Caco-2 (cell line): ENCODE data around the gene KAT2A. TPM values are rescaled to one million over a fixed set of nuclear protein-coding genes. Genes with fewer than 3 reads are reported as not detected.

Experiments
- BruUV-seq: library from RNA; stranded (reverse); fragments of 400-500 nt; replicated peaks from 2 replicates; lab custom pipeline; 2021; lab: Mats Ljungman, UMichigan
- CTCF ChIA-PET: fragments of 300-600 bp; sonication (Branson Sonifier 250); formaldehyde crosslinking; loops from one replicate; lab custom pipeline; 2022; ENCODE audit warnings: antibody characterized with exemption; lab: Charles Lee
- POLR2A ChIA-PET: fragments of 300-600 bp; sonication (Branson Sonifier 250); formaldehyde crosslinking; loops from one replicate; lab custom pipeline; 2022; ENCODE audit warnings: antibody characterized with exemption; lab: Charles Lee
- DNase-seq, 2 experiments: peaks; one replicate each; pipeline versions ENCODE4 v3.0.0 to v3.0.0-alpha.2; 2020 to 2022
- H3K27me3 ChIP-seq: replicated peaks from 2 replicates; pipeline ENCODE4 v1.6.0; 2011; ENCODE audit warnings: low read length; ENCODE audit not compliant: control insufficient read depth, insufficient read depth
- H3K36me3 ChIP-seq: 2 replicates; pipeline ENCODE4 v1.5.1; 2011; ENCODE audit warnings: low read length; ENCODE audit not compliant: control insufficient read depth, insufficient read depth
- H3K4me1 ChIP-seq: fragments of 250-450 bp; sonication (Bioruptor Pico); 2 replicates; pipeline ENCODE4 v1.5.1; 2020; ENCODE audit warnings: mild to moderate bottlenecking
- H3K4me3 ChIP-seq: 2 replicates; pipeline ENCODE4 v1.5.1; 2011; ENCODE audit warnings: low read depth, mild to moderate bottlenecking, control low read depth, low read length
- H3K9me3 ChIP-seq: fragments of 250-450 bp; sonication (Bioruptor Pico); 2 replicates; pipeline ENCODE4 v1.5.1; 2020; ENCODE audit warnings: mild to moderate bottlenecking, moderate library complexity
- H3K27ac Mint-ChIP-seq: one replicate; pipeline ENCODE4 v1.8.0; 2022; ENCODE audit warnings: mixed read lengths; ENCODE audit not compliant: unreplicated experiment
- H3K27me3 Mint-ChIP-seq: one replicate; pipeline ENCODE4 v1.8.0; 2022; ENCODE audit warnings: mixed read lengths; ENCODE audit not compliant: insufficient read depth, unreplicated experiment
- H3K36me3 Mint-ChIP-seq: one replicate; pipeline ENCODE4 v1.8.0; 2022; ENCODE audit warnings: mild to moderate bottlenecking, mixed read lengths; ENCODE audit not compliant: insufficient read depth, unreplicated experiment
- H3K4me1 Mint-ChIP-seq: one replicate; pipeline ENCODE4 v1.8.0; 2022; ENCODE audit warnings: low read depth, mixed read lengths; ENCODE audit not compliant: unreplicated experiment
- H3K4me3 Mint-ChIP-seq: one replicate; pipeline ENCODE4 v1.8.0; 2022; ENCODE audit warnings: mild to moderate bottlenecking, moderate library complexity, mixed read lengths; ENCODE audit not compliant: unreplicated experiment
- H3K9me3 Mint-ChIP-seq: one replicate; pipeline ENCODE4 v1.8.0; 2022; ENCODE audit warnings: mixed read lengths; ENCODE audit not compliant: unreplicated experiment
- intact Hi-C: fragments of 100-400 bp; cut with micrococcal nuclease; formaldehyde crosslinking; loops from one replicate; pipeline ENCODE4 v1.10.0; 2022; ENCODE audit not compliant: unreplicated experiment
- total RNA-seq: library from RNA; stranded (reverse); gene quantifications from 2 replicates; pipeline ENCODE4 v1.2.3, GENCODE V29; 2022
- TF ChIP-seq, protein P1 (sequence below), 2 experiments: fragments of 200-600 bp in 1 of 2; IDR thresholded peaks; 1 replicate in 1 of 2; 2 replicates in 1 of 2; pipeline versions ENCODE4 v1.5.1 to v1.8.0; 2011 to 2022; ENCODE audit warnings: antibody characterized with exemption in 1 of 2, control low read depth in 1 of 2, inconsistent platforms in 1 of 2, low read depth in 1 of 2, low read length in 1 of 2, mild to moderate bottlenecking in 1 of 2, moderate library complexity in 1 of 2; ENCODE audit not compliant: insufficient read depth in 1 of 2, severe bottlenecking in 1 of 2, unreplicated experiment in 1 of 2

KAT2A gene
- total RNA-seq, 1 experiment from 2014 or later, result 46.5 TPM

DNA sequence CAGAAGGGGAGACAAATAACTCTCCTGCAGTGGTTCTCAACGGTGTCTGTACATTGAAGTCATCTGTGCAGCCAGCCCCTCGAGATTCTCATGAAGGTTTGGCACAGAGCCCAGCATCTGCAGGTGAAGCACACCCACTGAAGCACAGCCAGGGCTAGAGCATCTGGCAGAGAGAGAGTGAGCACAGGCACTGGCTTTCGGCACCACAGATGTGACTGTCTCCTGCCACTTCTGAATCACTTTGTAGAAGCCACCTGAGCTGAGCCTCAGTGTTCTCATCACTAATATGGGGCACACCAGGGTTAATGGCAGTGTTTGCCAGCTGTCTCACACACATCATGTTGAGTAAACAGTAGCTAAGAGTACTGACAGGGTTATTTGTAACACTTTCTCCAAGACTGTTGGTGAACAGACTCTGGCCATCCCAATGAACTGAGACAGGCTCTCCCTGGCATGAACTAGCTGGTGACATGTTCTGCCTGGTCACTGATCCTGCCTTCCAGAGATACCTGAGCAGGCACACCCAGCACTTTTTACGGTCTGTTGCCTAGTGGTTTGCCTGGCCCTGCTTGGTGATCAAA, 12.4 kb upstream of the KAT2A start:
- Histone ChIP-seq H3K27me3 (no peaks in the 10 kb centered on the region), H3K4me1 (peaks cover 13% of the 10 kb centered on the region), H3K36me3 (peaks cover 6% of the 10 kb centered on the region; the same call in 1 of the 2 replicates), H3K4me3 (no peak overlapping the region), H3K9me3 (no peaks in the 10 kb centered on the region)
- Mint-ChIP-seq H3K27me3 (no peaks in the 10 kb centered on the region), H3K4me3 (no peak overlapping the region), H3K4me1 (peaks cover 6% of the 10 kb centered on the region), H3K27ac (no peak overlapping the region), H3K9me3 (no peaks in the 10 kb centered on the region), H3K36me3 (peaks cover 48% of the 10 kb centered on the region)
- no peak for DNase-seq
- BruUV-seq, result no TSS peak
- TF ChIP-seq, protein P1, sequence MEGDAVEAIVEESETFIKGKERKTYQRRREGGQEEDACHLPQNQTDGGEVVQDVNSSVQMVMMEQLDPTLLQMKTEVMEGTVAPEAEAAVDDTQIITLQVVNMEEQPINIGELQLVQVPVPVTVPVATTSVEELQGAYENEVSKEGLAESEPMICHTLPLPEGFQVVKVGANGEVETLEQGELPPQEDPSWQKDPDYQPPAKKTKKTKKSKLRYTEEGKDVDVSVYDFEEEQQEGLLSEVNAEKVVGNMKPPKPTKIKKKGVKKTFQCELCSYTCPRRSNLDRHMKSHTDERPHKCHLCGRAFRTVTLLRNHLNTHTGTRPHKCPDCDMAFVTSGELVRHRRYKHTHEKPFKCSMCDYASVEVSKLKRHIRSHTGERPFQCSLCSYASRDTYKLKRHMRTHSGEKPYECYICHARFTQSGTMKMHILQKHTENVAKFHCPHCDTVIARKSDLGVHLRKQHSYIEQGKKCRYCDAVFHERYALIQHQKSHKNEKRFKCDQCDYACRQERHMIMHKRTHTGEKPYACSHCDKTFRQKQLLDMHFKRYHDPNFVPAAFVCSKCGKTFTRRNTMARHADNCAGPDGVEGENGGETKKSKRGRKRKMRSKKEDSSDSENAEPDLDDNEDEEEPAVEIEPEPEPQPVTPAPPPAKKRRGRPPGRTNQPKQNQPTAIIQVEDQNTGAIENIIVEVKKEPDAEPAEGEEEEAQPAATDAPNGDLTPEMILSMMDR (IDR thresholded peaks at IDR 0.05; ENCODE audit: insufficient read depth in 1 of 2, low read depth in 1 of 2, low read length in 1 of 2, severe bottlenecking in 1 of 2, unreplicated experiment in 1 of 2), result no peak
- ChIA-PET CTCF (interaction anchor here (0.6 kb wide), 2 partner anchors 38 to 98 kb away, joined by 5 to 7 read pairs; no protein-coding TSS in a partner anchor), POLR2A (no interaction called here)
- intact Hi-C loops, result no loop called here

DNA sequence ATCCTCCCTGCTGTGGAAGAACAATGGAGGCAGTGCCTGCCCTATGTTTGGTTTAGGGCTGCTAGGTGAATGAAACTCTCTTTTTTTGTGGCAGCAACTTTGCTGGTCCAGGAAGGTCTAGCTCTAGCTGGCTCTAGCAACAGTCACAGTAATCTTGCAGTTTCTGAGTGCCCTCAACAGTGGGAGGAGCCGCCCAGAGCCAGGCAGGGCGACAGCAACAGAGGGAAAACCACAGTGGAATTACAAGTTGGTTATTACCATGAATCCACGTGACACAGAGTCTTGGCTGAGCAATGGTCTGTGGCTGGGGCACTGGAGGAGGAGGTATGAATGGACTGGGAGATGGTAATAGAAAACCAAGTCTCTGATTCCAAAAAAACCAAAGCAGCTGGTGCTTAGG, 11.8 kb upstream of the KAT2A start:
- Histone ChIP-seq H3K4me1 (peaks cover 13% of the 10 kb centered on the region), H3K27me3 (no peaks in the 10 kb centered on the region), H3K36me3 (peaks cover 6% of the 10 kb centered on the region; the same call in 1 of the 2 replicates), H3K4me3 (no peak overlapping the region), H3K9me3 (no peaks in the 10 kb centered on the region)
- intact Hi-C loops, result no loop called here
- no TSS peak for BruUV-seq
- H3K9me3 Mint-ChIP-seq, result no peaks in the 10 kb centered on the region
- H3K27me3 Mint-ChIP-seq, result no peaks in the 10 kb centered on the region
- H3K4me1 Mint-ChIP-seq, result peaks cover 6% of the 10 kb centered on the region
- no peak overlapping the region for H3K4me3 Mint-ChIP-seq
- TF ChIP-seq, protein P1 (IDR thresholded peaks at IDR 0.05; ENCODE audit: insufficient read depth in 1 of 2, low read depth in 1 of 2, low read length in 1 of 2, severe bottlenecking in 1 of 2, unreplicated experiment in 1 of 2), result no peak
- H3K36me3 Mint-ChIP-seq, result peaks cover 54% of the 10 kb centered on the region
- no peak overlapping the region for H3K27ac Mint-ChIP-seq
- ChIA-PET POLR2A (no interaction called here), CTCF (interaction anchor here (0.6 kb wide), 2 partner anchors 39 to 97 kb away, joined by 5 to 7 read pairs; no protein-coding TSS in a partner anchor)
- no peak for DNase-seq

DNA sequence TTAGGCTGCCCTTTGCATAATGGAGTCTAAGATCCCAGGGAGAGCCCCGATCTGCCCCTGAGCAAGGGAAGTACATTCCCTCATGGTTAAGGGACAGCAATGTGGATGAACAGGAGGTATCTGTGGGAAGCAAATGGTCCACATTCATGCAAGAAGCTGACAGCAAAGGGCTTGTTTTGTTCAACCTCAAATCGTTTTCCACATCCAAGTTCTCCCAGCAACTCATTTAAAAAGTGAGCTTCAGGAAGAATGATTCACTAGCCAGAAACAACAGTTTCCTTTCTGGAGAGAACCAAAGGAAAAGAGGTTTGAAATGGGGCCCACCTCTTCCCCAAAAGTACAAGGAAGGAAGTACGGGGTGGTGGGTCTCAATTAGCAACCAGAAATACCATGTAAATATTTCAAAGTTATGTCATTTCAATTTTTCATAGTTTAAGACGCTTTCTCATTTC, 10.8 kb upstream of the KAT2A start:
- Histone ChIP-seq H3K9me3 (no peaks in the 10 kb centered on the region), H3K36me3 (peaks cover 6% of the 10 kb centered on the region; the same call in 1 of the 2 replicates), H3K27me3 (no peaks in the 10 kb centered on the region), H3K4me3 (no peak overlapping the region), H3K4me1 (peaks cover 13% of the 10 kb centered on the region)
- H3K36me3 Mint-ChIP-seq, result peaks cover 54% of the 10 kb centered on the region
- TF ChIP-seq, protein P1 (IDR thresholded peaks at IDR 0.05; ENCODE audit: insufficient read depth in 1 of 2, low read depth in 1 of 2, low read length in 1 of 2, severe bottlenecking in 1 of 2, unreplicated experiment in 1 of 2), result no peak
- no peaks in the 10 kb centered on the region for H3K9me3 Mint-ChIP-seq
- DNase-seq, result no peak
- peaks cover 6% of the 10 kb centered on the region for H3K4me1 Mint-ChIP-seq
- H3K27ac Mint-ChIP-seq, result no peak overlapping the region
- H3K4me3 Mint-ChIP-seq, result no peak overlapping the region
- intact Hi-C loops, result no loop called here
- ChIA-PET CTCF (interaction anchor here (1.2 kb wide), 1 partner anchor 8 kb away, joined by 3 read pairs; no protein-coding TSS in a partner anchor), POLR2A (no interaction called here)
- no peaks in the 10 kb centered on the region for H3K27me3 Mint-ChIP-seq
- no TSS peak for BruUV-seq
